Hepatocyte (in vitro differentiated cells): ENCODE measurements around the gene ANO7.

Experiments used
- EZH2 ChIP-seq: fragments of 200-600 bp; sonication (generic); IDR thresholded peaks from 2 replicates; pipeline ENCODE4 v1.6.1; 2016; ENCODE audit warnings: antibody characterized with exemption, mild to moderate bottlenecking, borderline replicate concordance
- EZH2phosphoT487 ChIP-seq: fragments of 200-600 bp; sonication (generic); IDR thresholded peaks from one replicate; pipeline ENCODE4 v1.6.1; 2018; ENCODE audit warnings: antibody characterized with exemption, mild to moderate bottlenecking, low read depth, moderate library complexity; ENCODE audit not compliant: unreplicated experiment, severe bottlenecking
- TF ChIP-seq, protein P1 (sequence below): fragments of 200-600 bp; sonication (generic); IDR thresholded peaks from 2 replicates; pipeline ENCODE4 v1.5.1; 2016; ENCODE audit warnings: antibody characterized with exemption, mild to moderate bottlenecking; ENCODE audit not compliant: poor library complexity

GRCh38 chr2:241237047-241237446 lies 48.6 kb downstream of the ANO7 start:
- TF ChIP-seq, protein P1, sequence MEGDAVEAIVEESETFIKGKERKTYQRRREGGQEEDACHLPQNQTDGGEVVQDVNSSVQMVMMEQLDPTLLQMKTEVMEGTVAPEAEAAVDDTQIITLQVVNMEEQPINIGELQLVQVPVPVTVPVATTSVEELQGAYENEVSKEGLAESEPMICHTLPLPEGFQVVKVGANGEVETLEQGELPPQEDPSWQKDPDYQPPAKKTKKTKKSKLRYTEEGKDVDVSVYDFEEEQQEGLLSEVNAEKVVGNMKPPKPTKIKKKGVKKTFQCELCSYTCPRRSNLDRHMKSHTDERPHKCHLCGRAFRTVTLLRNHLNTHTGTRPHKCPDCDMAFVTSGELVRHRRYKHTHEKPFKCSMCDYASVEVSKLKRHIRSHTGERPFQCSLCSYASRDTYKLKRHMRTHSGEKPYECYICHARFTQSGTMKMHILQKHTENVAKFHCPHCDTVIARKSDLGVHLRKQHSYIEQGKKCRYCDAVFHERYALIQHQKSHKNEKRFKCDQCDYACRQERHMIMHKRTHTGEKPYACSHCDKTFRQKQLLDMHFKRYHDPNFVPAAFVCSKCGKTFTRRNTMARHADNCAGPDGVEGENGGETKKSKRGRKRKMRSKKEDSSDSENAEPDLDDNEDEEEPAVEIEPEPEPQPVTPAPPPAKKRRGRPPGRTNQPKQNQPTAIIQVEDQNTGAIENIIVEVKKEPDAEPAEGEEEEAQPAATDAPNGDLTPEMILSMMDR = no peak
- no peak for TF ChIP-seq EZH2
- TF ChIP-seq EZH2phosphoT487 = no peak
